Measurements from ENCODE around the gene STIM2. TPM values are rescaled to one million over a fixed set of nuclear protein-coding genes. Genes with fewer than 3 reads are reported as not detected.

The STIM2 gene
- total and polyA plus RNA-seq, 2 donors (not counting 3 experiments of a cell fraction or from before 2014, with no cell fraction given) = 21.0 to 21.2 TPM

- Histone ChIP-seq H3K4me1 (ENCODE audit: control insufficient read depth, extremely low read depth, insufficient read depth, low read length) (peaks cover 4% of the 10 kb centered on the region), H3K4me2 (ENCODE audit: insufficient read depth, low read length) (no peak overlapping the region), H3K4me3 (replicated peaks in 1 of 3; ENCODE audit: insufficient read depth in 1 of 3, low read depth in 1 of 3, low read length in 3 of 3) (no peak overlapping the region), H3K9me1 (replicated peaks; ENCODE audit: control insufficient read depth, extremely low read depth, insufficient read depth, low read length) (no peaks in the 10 kb centered on the region), H4K20me1 (replicated peaks; ENCODE audit: control insufficient read depth, extremely low read depth, insufficient read depth, low read length) (no peaks in the 10 kb centered on the region), H3K9ac (replicated peaks; ENCODE audit: extremely low read depth, insufficient read depth, low read length) (no peak overlapping the region), H3K36me3 (ENCODE audit: control insufficient read depth in 2 of 2, extremely low read depth in 1 of 2, insufficient read depth in 2 of 2, low read length in 2 of 2) (no peaks in the 10 kb centered on the region), H3K27ac (ENCODE audit: insufficient read depth, low read depth, low read length) (no peak overlapping the region), H3K27me3 (ENCODE audit: control insufficient read depth in 2 of 2, insufficient read depth in 2 of 2, low read length in 2 of 2) (no peaks in the 10 kb centered on the region), H3K79me2 (ENCODE audit: control insufficient read depth, insufficient read depth, low read length) (no peaks in the 10 kb centered on the region), H2AFZ (ENCODE audit: low read depth, low read length) (no peak overlapping the region), H3K9me3 (replicated peaks; ENCODE audit: control insufficient read depth, insufficient read depth, low read length) (no peaks in the 10 kb centered on the region)
- dilution Hi-C loops (cut with MboI; ENCODE audit: extremely low pct_ligation_motif_present, low sequenced_read_pairs) = no loop called here
- no peak for DNase-seq (ENCODE audit: low read depth, low spot score)
- FAIRE-seq = no peak
- no TSS peak for BruUV-seq (replicated peaks)
- ChIA-PET CTCF (no interaction called here), POLR2A (no interaction called here)
- intact Hi-C loops (cut with micrococcal nuclease) = no loop called here
- no peak for TF ChIP-seq POLR2A (IDR thresholded peaks at IDR 0.05; ENCODE audit: low read depth, low read length)
- no peak for TF ChIP-seq FOS (IDR thresholded peaks at IDR 0.05; ENCODE audit: borderline replicate concordance, insufficient read depth, low read length)
- no peak for TF ChIP-seq CTCF (IDR thresholded peaks at IDR 0.05; ENCODE audit: extremely low read depth in 1 of 2, insufficient read depth in 1 of 2, low read depth in 1 of 2, low read length in 2 of 2)
- TF ChIP-seq POLR2AphosphoS5 (IDR thresholded peaks at IDR 0.05; ENCODE audit: insufficient read depth, low read depth, low read length) = no peak
- TF ChIP-seq EZH2 (IDR thresholded peaks at IDR 0.05; ENCODE audit: borderline replicate concordance, low read depth, low read length, severe bottlenecking) = no peak
- TF ChIP-seq MYC (IDR thresholded peaks at IDR 0.05; ENCODE audit: low read depth, low read length) = no peak
- TF ChIP-seq MAX (IDR thresholded peaks at IDR 0.05; ENCODE audit: insufficient read depth, insufficient read length) = no peak
- TF ChIP-seq JUN (IDR thresholded peaks at IDR 0.05; ENCODE audit: borderline replicate concordance, insufficient read depth, insufficient read length, low read depth) = no peak
Measured at GRCh38 chr4:26827798-26828197, 32.8 kb upstream of the STIM2 start.

All from endothelial cell of umbilical vein (primary cell).